Suprapubic skin (tissue), 4 donors: ENCODE data around the gene SAMD14. TPM values are rescaled to one million over a fixed set of nuclear protein-coding genes. Genes with fewer than 3 reads are reported as not detected.
A peak's percentile ranks its signal among the peaks of the same experiment; 100 is the strongest.

ENCODE experiments used
- DNase-seq, 2 donors: peaks; one replicate each; pipeline ENCODE4 v3.0.0-alpha.2; 2019; ENCODE audit warnings: low spot score in 2 of 2
- H3K27ac ChIP-seq: fragments of 200-600 bp; sonication (generic); one replicate; pipeline ENCODE4 v1.5.1; 2019
- H3K27me3 ChIP-seq: fragments of 200-600 bp; sonication (generic); one replicate; pipeline ENCODE4 v1.5.1; 2019
- H3K36me3 ChIP-seq: fragments of 200-600 bp; sonication (generic); one replicate; pipeline ENCODE4 v1.5.1; 2019
- H3K4me1 ChIP-seq: fragments of 200-600 bp; sonication (generic); one replicate; pipeline ENCODE4 v1.5.1; 2019
- H3K4me3 ChIP-seq: fragments of 200-600 bp; sonication (generic); one replicate; pipeline ENCODE4 v1.5.1; 2019; ENCODE audit warnings: mild to moderate bottlenecking
- H3K9me3 ChIP-seq: fragments of 200-600 bp; sonication (generic); one replicate; pipeline ENCODE4 v1.5.1; 2019
- CTCF ChIP-seq, 2 donors: fragments of 200-600 bp in 1 of 2; fragments of 450-650 bp in 1 of 2; sonication (generic) in 1 of 2; IDR thresholded peaks; one replicate each; pipeline ENCODE4 v1.5.1; 2016 to 2019; ENCODE audit warnings: antibody characterized with exemption in 2 of 2, mild to moderate bottlenecking in 1 of 2, moderate library complexity in 1 of 2
- EP300 ChIP-seq: sonication (generic); formaldehyde crosslinking; IDR thresholded peaks from one replicate; pipeline ENCODE4 v1.6.1; 2017; ENCODE audit warnings: antibody characterized with exemption
- POLR2A ChIP-seq, 2 donors: fragments of 450-650 bp; IDR thresholded peaks; one replicate each; pipeline ENCODE4 v1.6.1; 2017; ENCODE audit warnings: antibody characterized with exemption in 2 of 2, mild to moderate bottlenecking in 2 of 2, moderate library complexity in 2 of 2
- POLR2AphosphoS5 ChIP-seq, 3 donors: sonication (generic); formaldehyde crosslinking; IDR thresholded peaks; one replicate each; pipeline ENCODE4 v1.6.1; 2017; ENCODE audit warnings: antibody characterized with exemption in 3 of 3
- WGBS: methylation state at CpG from one replicate; pipeline ENCODE4 v1.1.5; 2018; 5-methylcytosine and 5-hydroxymethylcytosine counted together
- total RNA-seq, 4 donors: library from RNA; depleted of rRNA; stranded (reverse); fragments of >200 nt; gene quantifications; one replicate each; pipeline ENCODE4 v1.1.0, GENCODE V29; 2016

Gene SAMD14
- total RNA-seq, 4 donors from 2014 or later, result 0.68 TPM; not detected in 3

GRCh38 chr17:50106393-50107131 lies 23.4 kb downstream of the SAMD14 start:
- Histone ChIP-seq H3K4me1 (peaks cover 24% of the 10 kb centered on the region), H3K4me3 (no peak overlapping the region), H3K36me3 (peaks cover 65% of the 10 kb centered on the region), H3K27ac (no peak overlapping the region), H3K27me3 (no peaks in the 10 kb centered on the region), H3K9me3 (no peaks in the 10 kb centered on the region)
- TF ChIP-seq CTCF (IDR thresholded peaks at IDR 0.05), result no peak
- no peak for TF ChIP-seq POLR2A (IDR thresholded peaks at IDR 0.05)
- TF ChIP-seq POLR2AphosphoS5 (IDR thresholded peaks at IDR 0.05), result no peak
- TF ChIP-seq EP300, result no peak
- DNase-seq, result no peak
- 88% methylated on average over 8 of the region's 13 CpGs for WGBS

DNA sequence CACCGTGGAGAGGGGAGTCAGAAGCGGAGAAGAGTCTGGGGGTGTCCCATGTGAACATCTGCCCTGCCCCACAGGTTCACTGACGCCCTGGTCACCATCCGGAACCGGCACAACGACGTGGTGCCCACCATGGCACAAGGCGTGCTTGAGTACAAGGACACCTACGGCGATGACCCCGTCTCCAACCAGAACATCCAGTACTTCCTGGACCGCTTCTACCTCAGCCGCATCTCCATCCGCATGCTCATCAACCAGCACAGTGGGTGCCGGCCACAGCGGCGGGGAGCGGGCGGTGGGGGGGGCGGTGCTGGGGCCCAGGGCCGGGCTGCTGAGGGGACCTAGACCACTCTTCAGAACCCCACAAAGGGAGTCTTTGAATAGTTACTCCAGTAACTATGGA lies 24.1 kb downstream of the SAMD14 start:
- Histone ChIP-seq H3K4me1 (peaks cover 25% of the 10 kb centered on the region), H3K27me3 (no peaks in the 10 kb centered on the region), H3K27ac (no peak overlapping the region), H3K4me3 (no peak overlapping the region), H3K36me3 (peaks cover 65% of the 10 kb centered on the region), H3K9me3 (no peaks in the 10 kb centered on the region)
- DNase-seq, result no peak
- no peak for TF ChIP-seq CTCF (IDR thresholded peaks at IDR 0.05)
- TF ChIP-seq EP300, result no peak
- TF ChIP-seq POLR2AphosphoS5 (IDR thresholded peaks at IDR 0.05), result no peak
- no peak for TF ChIP-seq POLR2A (IDR thresholded peaks at IDR 0.05)
- 90% methylated on average over 21 of the region's 21 CpGs for WGBS

DNA sequence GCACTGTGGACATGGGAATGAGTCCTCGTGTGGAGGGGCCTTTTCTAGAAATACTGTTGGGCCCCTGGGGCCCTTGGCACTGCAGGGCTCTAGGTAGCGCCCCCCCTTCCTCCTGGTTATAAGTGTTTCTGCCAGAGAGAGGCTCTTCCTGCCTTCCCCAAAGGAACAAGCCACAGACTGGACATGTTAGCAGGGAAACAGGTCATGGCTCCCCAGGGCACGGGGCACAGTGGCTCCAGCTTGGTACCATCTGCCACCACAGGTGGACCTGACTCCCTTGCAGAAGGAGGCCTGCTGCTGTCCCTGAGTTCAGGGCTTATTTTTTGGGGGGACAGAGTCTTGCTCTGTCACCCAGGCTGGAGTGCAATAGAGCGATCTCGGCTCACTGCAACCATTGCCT lies 26.0 kb downstream of the SAMD14 start:
- Histone ChIP-seq H3K27me3 (no peaks in the 10 kb centered on the region), H3K4me1 (peaks cover 38% of the 10 kb centered on the region), H3K4me3 (no peak overlapping the region), H3K9me3 (no peaks in the 10 kb centered on the region), H3K36me3 (peaks cover 56% of the 10 kb centered on the region), H3K27ac (no peak overlapping the region)
- DNase-seq, result no peak
- TF ChIP-seq POLR2A (IDR thresholded peaks at IDR 0.05) (no peak), POLR2AphosphoS5 (IDR thresholded peaks at IDR 0.05) (no peak), EP300 (no peak), CTCF (IDR thresholded peaks at IDR 0.05) (no peak)
- WGBS, result no CpG with 5 or more reads among the region's 5 CpGs

- TF ChIP-seq POLR2A (IDR thresholded peaks at IDR 0.05) (no peak), POLR2AphosphoS5 (IDR thresholded peaks at IDR 0.05) (no peak), CTCF (IDR thresholded peaks at IDR 0.05) (no peak), EP300 (no peak)
- 71% methylated on average over 2 of the region's 2 CpGs for WGBS
- H3K9me3 ChIP-seq, result no peaks in the 10 kb centered on the region
- H3K4me3 ChIP-seq, result no peak overlapping the region
- H3K4me1 ChIP-seq, result peaks cover 38% of the 10 kb centered on the region
- H3K27me3 ChIP-seq, result no peaks in the 10 kb centered on the region
- DNase-seq, result no peak
- H3K27ac ChIP-seq, result no peak overlapping the region
- H3K36me3 ChIP-seq, result peaks cover 56% of the 10 kb centered on the region
Measured at GRCh38 chr17:50103252-50103651, 26.7 kb downstream of the SAMD14 start.

DNA sequence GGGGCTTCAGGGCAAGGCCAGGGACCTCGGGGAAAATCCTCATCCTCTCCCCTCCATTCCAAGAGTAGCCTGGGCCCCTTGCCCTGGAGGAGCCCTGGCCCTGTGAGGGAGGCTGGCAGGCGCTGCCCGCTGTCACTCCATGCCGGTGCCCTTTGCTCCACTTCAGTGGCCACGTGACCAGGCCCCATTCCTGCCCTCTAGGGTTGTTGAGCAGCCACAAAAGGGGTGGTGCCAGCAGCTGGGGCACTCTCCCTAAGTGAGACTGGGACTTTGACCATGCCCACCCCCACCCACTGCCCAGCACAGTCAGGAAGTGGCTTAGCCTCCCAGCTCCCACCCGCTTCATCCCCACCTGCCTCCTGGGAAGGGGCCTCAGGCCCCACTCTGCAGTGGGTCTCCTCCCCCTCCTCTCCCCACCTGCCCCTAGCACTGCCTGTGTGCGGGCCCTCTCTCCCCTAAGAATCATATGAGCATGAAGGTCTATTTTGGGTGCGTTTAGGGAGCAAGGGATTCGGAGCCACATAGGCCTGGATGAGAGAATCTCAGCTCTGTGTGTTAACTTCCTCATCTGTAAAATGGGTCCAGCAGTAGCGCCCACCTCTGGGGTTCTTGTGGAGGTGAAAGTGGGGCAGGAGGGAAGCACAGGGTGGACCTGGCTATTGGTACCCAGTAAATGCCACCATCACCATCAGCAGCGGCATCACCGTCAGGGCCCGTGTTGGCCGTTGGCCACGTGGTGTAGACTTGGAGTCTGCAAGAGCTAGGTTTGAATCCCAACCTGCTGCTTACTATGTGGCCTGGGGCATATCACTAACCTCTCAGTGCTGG lies 27.6 kb downstream of the SAMD14 start:
- Histone ChIP-seq H3K4me1 (peaks cover 41% of the 10 kb centered on the region), H3K36me3 (peaks cover 56% of the 10 kb centered on the region), H3K9me3 (no peaks in the 10 kb centered on the region), H3K27me3 (no peaks in the 10 kb centered on the region), H3K4me3 (peak overlapping the region; percentile 19), H3K27ac (peak overlapping the region; percentile 65)
- TF ChIP-seq POLR2AphosphoS5 (IDR thresholded peaks at IDR 0.05), result no peak
- no peak for TF ChIP-seq CTCF (IDR thresholded peaks at IDR 0.05)
- no peak for TF ChIP-seq POLR2A (IDR thresholded peaks at IDR 0.05)
- TF ChIP-seq EP300, result no peak
- 64% methylated on average over 10 of the region's 15 CpGs for WGBS
- no peak for DNase-seq
